OCI-LY1 (cell line): Measurements from ENCODE around the gene ACSF2.

Source experiments
- H2AFZ ChIP-seq: fragments of 200-600 bp; sonication (generic), shearing (Covaris generic); 2 replicates; pipeline ENCODE4 v1.6.0; 2014; ENCODE audit warnings: antibody characterized with exemption, mild to moderate bottlenecking, low read length
- H3F3A ChIP-seq: fragments of 200-600 bp; sonication (generic), shearing (Covaris generic); 2 replicates; pipeline ENCODE4 v1.6.0; 2014; ENCODE audit warnings: mild to moderate bottlenecking, antibody characterized with exemption, low read length, moderate library complexity; ENCODE audit not compliant: insufficient read depth
- H3K27ac ChIP-seq: fragments of 200-600 bp; sonication (generic); 2 replicates; pipeline ENCODE4 v1.5.1; 2014; ENCODE audit warnings: low read length, mixed run types, mild to moderate bottlenecking, low read depth; ENCODE audit not compliant: poor library complexity, severe bottlenecking
- H3K27me3 ChIP-seq: fragments of 200-600 bp; sonication (generic); 2 replicates; pipeline ENCODE4 v1.6.0; 2014; ENCODE audit warnings: antibody characterized with exemption, mild to moderate bottlenecking, low read length, moderate library complexity; ENCODE audit not compliant: insufficient read depth
- H3K36me3 ChIP-seq: fragments of 200-600 bp; sonication (generic); 2 replicates; pipeline ENCODE4 v1.6.1; 2014; ENCODE audit warnings: mild to moderate bottlenecking, antibody characterized with exemption, low read length, moderate library complexity, mixed read lengths; ENCODE audit not compliant: insufficient read depth
- H3K4me1 ChIP-seq: fragments of 200-600 bp; sonication (generic); 2 replicates; pipeline ENCODE4 v1.5.1; 2014; ENCODE audit warnings: mild to moderate bottlenecking, low read length, moderate library complexity; ENCODE audit not compliant: insufficient read depth, severe bottlenecking
- H3K4me2 ChIP-seq: fragments of 200-600 bp; sonication (generic), shearing (Covaris generic); 2 replicates; pipeline ENCODE4 v1.6.1; 2014; ENCODE audit warnings: low read length
- H3K4me3 ChIP-seq: fragments of 200-600 bp; sonication (generic); 2 replicates; pipeline ENCODE4 v1.5.1; 2014; ENCODE audit warnings: low read length, low read depth, mild to moderate bottlenecking, mixed read lengths; ENCODE audit not compliant: poor library complexity, severe bottlenecking
- H3K79me2 ChIP-seq: fragments of 200-600 bp; shearing (Covaris generic); 2 replicates; pipeline ENCODE4 v1.6.1; 2016; ENCODE audit warnings: mixed run types, low read length, mixed read lengths; ENCODE audit not compliant: insufficient read depth
- H3K9ac ChIP-seq: fragments of 200-600 bp; sonication (generic), shearing (Covaris generic); 2 replicates; pipeline ENCODE4 v1.6.1; 2014; ENCODE audit warnings: mild to moderate bottlenecking, low read length, mixed read lengths
- H3K9me2 ChIP-seq: fragments of 200-600 bp; sonication (generic), shearing (Covaris generic); 2 replicates; pipeline ENCODE4 v1.6.1; 2014; ENCODE audit warnings: low read depth, mild to moderate bottlenecking, low read length, mixed read lengths
- H3K9me3 ChIP-seq: fragments of 200-600 bp; shearing (Covaris generic); 2 replicates; pipeline ENCODE4 v1.6.1; 2014; ENCODE audit warnings: low read length, mixed read lengths
- H4K20me1 ChIP-seq: fragments of 200-600 bp; sonication (generic), shearing (Covaris generic); 2 replicates; pipeline ENCODE4 v1.6.0; 2016; ENCODE audit warnings: mild to moderate bottlenecking, low read length; ENCODE audit not compliant: insufficient read depth
- CTCF ChIP-seq: fragments of 200-600 bp; sonication (generic), shearing (Covaris generic); IDR thresholded peaks from 2 replicates; pipeline ENCODE4 v1.5.1; 2017; ENCODE audit warnings: mild to moderate bottlenecking, antibody characterized with exemption, low read length, moderate library complexity, mixed read lengths
- EZH2 ChIP-seq: fragments of 200-600 bp; sonication (generic), shearing (Covaris generic); IDR thresholded peaks from 2 replicates; pipeline ENCODE4 v1.8.0; 2017; ENCODE audit warnings: borderline replicate concordance, mixed run types, mild to moderate bottlenecking, antibody characterized with exemption, low read length, moderate library complexity, mixed read lengths

The ACSF2 gene

GRCh38 chr17:50481648-50482047 lies 55.6 kb downstream of the ACSF2 start:
- Histone ChIP-seq H3K4me2 (no peak overlapping the region), H3K4me1 (peaks cover 11% of the 10 kb centered on the region), H3K9me3 (no peaks in the 10 kb centered on the region), H3K9ac (no peak overlapping the region), H3K4me3 (no peak overlapping the region), H2AFZ (no peak overlapping the region), H3K79me2 (no peaks in the 10 kb centered on the region), H3K36me3 (no peaks in the 10 kb centered on the region), H3K27me3 (no peaks in the 10 kb centered on the region), H4K20me1 (no peaks in the 10 kb centered on the region), H3K9me2 (no peaks in the 10 kb centered on the region), H3F3A (no peaks in the 10 kb centered on the region), H3K27ac (no peak overlapping the region)
- TF ChIP-seq CTCF (no peak), EZH2 (no peak)

GRCh38 chr17:50482110-50482509 lies 56.1 kb downstream of the ACSF2 start:
- no peak overlapping the region for H3K4me2 ChIP-seq
- no peaks in the 10 kb centered on the region for H3K36me3 ChIP-seq
- no peaks in the 10 kb centered on the region for H3K27me3 ChIP-seq
- no peaks in the 10 kb centered on the region for H3F3A ChIP-seq
- H3K4me3 ChIP-seq = no peak overlapping the region
- no peaks in the 10 kb centered on the region for H3K79me2 ChIP-seq
- H3K4me1 ChIP-seq = peaks cover 11% of the 10 kb centered on the region
- TF ChIP-seq CTCF = no peak
- no peak for TF ChIP-seq EZH2
- no peaks in the 10 kb centered on the region for H3K9me2 ChIP-seq
- no peak overlapping the region for H3K27ac ChIP-seq
- H4K20me1 ChIP-seq = no peaks in the 10 kb centered on the region
- H3K9ac ChIP-seq = no peak overlapping the region
- no peaks in the 10 kb centered on the region for H3K9me3 ChIP-seq
- no peak overlapping the region for H2AFZ ChIP-seq

GRCh38 chr17:50482516-50482915 lies 56.5 kb downstream of the ACSF2 start:
- Histone ChIP-seq H3K79me2 (no peaks in the 10 kb centered on the region), H3K4me3 (no peak overlapping the region), H4K20me1 (no peaks in the 10 kb centered on the region), H3K4me2 (no peak overlapping the region), H3K27ac (no peak overlapping the region), H3K9me2 (no peaks in the 10 kb centered on the region), H3K27me3 (no peaks in the 10 kb centered on the region), H3F3A (no peaks in the 10 kb centered on the region), H3K9me3 (no peaks in the 10 kb centered on the region), H3K36me3 (no peaks in the 10 kb centered on the region), H3K9ac (no peak overlapping the region), H3K4me1 (peaks cover 11% of the 10 kb centered on the region), H2AFZ (no peak overlapping the region)
- peak; percentile 96 for TF ChIP-seq CTCF
- no peak for TF ChIP-seq EZH2
